NCI-H226 (cell line): ENCODE measurements around the gene PTOV1.
A peak's percentile ranks its signal among the peaks of the same experiment; 100 is the strongest.

ENCODE experiments used
- DNase-seq: peaks from one replicate; pipeline ENCODE4 v3.0.0-alpha.2; 2015

Gene PTOV1

DNA sequence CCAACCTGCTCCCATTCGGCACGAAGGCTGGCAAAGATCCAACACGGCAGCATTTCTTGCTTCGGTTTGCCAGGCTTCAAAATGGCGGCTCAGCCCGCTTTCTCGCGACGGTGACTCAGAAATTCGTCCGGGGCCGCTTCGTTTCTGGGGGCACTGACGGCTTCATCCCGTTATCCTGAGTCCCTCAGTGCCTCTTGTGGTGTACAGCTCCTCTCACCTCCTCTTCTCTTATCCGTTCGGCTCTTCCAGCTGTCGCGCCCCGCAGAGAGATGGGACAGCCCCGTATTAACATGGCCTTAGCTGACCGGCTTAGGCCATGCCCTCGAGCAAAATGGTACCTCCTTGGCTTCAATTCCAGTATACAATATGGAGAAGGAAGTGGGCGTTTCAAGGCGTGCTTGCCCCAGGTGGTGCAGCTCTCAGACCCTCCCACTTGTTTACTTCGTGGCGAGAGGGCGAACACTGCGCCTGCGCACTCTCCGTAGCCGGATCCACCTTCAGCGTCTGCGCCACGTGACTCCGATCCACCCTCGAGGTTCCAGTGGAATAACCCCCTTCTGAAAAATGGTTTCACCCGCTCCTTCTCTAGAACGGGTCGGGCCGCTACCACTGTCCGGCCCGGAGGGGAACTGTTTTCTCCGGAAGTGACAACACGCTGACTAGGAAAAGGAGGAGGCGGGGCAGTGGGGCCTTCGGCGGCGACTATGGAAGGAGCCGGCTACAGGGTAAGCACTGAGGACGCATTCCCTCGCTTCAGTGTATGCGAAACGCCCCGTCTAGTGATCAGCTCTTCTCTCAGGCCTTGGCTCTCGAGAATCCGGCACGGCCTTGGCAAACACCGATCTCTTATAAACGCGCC, 26.3 kb downstream of the PTOV1 start, which contains the start of the genes AKT1S1 and TBC1D17:
TSS of gene AKT1S1 (minus strand) at position 336 of the 859 bp plus-strand sequence. CDS start 4,060 bp downstream, outside the sequence.
TSS of gene TBC1D17 (plus strand) at position 683 of the 859 bp plus-strand sequence. CDS start at position 705, 22 bp downstream.
- DNase-seq, result peak; percentile 99

DNA sequence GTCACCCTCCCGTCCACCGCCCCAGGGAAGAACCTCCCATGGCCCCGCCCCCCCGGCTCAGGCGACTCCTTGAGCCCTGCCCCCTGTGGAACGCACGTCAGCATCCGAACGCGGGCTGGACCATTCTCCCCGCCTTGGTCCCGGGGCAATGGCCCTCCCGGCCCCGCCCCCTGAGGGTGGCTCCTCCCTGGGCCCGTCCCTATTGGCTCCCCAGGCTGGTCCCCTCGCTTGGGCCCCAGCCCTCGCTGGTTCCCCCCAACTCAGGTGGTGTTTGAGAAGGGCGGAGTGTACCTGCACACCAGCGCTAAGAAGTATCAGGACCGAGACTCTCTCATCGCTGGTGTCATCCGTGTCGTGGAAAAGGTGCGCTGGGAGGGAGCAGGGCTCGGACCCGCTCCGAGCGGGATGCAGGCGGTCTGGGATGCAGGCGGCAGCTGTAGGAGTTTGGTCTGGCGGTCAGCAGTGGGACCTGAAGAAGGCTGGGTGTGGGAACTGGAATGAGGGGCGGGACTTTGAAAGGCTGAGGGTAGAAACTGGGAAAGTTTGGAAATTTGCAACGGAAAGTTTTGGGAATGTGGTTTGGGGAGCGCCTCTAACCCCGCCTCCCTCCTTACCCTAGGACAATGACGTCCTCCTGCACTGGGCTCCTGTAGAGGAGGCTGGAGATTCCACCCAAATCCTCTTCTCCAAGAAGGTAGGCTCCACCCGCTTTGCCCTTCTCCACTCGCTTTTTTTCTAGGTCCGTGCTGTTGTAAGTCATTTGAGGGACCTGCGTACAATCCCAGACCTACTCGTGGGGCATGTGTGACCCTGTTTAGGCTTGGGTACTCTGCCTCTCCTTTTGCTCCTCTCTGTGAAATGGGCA, 27.2 kb downstream of the PTOV1 start:
- DNase-seq, result peak; percentile 92

DNA sequence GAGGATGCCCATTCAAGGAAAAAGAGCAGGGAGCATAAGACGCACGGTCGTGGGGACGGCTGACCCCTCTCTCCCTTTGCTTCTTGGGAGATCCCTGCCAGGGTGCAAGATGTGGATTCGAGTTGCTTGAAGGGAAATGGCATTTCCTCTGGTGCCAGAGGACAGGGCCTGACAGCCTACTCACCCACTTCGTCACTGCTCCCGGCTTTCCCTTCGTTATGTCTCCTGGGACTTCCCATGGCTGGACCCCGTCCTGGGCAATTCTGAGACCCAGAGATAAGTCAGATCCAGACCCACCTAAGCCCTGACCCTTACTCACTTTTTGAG, 27.7 kb downstream of the PTOV1 start:
- DNase-seq, result no peak

DNA sequence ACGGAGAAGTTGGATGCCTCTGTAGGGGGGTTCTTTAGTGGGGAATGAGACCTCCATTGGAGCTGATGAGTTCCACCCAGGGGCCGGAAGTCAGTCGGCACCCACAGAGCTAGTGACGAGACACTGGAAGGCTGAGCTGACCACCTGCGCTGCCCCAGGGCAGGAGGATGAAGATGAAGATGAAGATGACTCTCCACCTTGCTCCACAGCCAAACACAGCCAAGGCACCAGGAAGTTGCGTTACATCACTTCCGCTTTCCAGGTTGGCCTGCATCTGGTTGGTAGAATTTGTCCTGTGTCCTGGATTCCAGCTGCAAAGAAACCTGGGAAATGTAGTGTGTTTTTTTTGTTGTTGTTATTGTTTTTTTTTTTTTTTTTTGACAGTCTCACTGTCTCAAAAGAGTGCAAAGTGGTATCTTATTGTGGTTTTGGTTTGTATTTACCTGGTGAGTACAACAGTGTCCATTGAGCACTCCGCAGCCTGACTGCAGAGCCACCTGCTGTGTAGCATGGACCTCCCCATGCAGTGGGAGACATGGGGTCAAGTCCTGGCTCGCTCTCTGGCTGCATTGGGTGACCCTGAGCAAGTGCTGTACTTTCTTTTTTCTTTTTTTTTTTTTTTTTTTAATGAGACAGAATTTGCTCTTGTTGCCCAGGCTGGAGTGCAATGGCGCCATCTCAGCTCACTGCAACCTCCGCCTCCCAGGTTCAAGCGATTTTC, 28.4 kb downstream of the PTOV1 start:
- no peak for DNase-seq

DNA sequence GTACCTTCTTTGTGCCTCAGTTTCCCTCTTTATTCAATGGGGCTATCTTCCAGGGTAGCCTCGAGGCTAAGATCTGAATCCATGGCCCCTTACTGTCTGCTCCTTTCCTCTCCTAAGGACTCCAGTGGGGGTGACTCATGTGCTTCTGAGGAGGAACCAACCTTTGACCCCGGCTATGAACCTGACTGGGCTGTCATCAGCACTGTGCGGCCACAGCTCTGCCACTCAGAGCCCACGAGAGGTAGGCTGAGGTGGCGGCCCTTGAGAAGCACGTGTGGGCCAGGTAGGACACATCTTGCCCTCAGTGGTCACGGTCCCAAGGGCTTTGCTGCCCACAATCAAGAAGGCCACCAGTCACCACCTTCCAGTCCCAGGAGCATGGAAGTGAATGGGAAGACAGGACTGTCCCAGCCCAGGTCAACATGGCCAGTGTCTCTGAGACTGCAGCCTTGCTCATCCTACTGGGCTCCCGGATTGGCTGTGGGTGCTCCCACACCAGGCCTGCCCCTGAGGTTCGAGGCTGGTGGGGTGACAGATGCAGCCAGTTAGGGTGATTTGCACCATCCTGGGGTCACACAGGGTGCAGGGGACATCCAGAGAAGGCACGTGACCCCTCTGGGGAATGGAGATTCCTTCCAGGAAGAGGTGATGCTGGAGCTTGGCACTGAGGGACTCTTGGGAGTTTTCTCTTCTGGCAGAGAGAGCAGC, 29.4 kb downstream of the PTOV1 start:
- no peak for DNase-seq

DNA sequence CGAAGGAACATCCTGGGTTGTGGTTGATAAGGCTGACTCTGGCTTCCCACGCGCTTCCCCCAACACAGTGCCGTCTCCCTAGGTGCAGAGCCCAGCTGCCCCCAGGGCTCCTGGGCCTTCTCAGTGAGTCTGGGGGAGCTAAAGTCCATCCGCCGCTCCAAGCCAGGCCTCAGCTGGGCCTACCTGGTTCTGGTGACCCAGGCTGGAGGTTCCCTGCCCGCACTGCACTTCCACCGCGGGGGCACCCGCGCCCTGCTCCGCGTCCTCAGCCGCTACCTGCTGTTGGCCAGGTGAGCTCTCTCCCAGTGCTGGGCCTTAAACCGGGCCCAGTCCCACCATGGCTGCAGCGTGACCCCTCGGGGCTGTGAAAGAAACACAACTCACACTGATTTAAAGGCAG, 30.2 kb downstream of the PTOV1 start:
- no peak for DNase-seq

DNA sequence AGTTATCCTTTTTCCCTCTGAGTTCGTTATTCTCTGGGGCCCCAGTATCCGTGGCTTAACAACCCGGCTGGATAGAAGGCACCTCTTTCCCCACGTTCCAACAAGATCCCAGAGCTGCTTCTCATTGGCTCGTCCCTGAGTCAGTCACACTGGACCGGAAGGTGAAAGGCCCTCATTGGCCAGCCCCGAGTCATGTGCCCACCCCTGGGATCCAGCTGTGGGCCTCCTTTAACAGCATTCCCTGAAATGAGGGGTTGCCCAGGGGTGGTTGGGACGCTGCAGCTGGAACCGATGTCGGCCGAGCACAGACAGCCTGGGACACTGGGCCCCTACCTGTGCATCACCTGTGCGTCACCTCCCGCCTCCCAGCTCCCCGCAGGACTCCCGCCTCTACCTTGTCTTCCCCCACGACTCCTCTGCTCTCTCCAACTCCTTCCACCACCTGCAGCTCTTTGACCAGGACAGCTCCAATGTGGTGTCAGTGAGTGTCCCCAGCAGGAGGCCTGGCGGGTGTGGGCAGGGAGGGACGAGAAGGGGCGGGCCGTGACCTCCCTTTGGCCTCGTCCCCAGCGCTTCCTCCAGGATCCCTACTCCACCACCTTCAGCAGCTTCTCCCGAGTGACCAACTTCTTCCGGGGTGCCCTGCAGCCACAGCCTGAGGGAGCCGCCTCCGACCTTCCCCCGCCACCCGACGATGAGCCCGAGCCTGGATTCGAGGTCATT, 30.9 kb downstream of the PTOV1 start:
- no peak for DNase-seq

DNA sequence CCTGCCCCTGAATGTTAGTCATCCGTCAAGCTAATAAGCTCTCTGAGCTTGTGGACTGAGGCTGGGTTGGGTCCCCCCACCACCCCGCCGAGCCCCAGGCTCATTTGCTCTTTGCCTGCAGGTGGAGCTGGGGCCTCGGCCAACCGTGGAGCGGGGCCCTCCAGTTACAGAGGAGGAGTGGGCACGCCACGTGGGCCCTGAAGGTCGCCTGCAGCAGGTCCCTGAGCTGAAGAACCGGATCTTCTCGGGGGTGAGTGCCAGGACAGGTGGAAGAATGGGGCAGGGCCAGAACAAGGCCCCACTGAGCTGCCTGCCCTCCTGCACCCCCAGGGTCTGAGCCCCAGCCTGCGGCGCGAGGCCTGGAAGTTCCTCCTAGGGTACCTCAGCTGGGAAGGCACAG, 31.7 kb downstream of the PTOV1 start:
- no peak for DNase-seq

DNA sequence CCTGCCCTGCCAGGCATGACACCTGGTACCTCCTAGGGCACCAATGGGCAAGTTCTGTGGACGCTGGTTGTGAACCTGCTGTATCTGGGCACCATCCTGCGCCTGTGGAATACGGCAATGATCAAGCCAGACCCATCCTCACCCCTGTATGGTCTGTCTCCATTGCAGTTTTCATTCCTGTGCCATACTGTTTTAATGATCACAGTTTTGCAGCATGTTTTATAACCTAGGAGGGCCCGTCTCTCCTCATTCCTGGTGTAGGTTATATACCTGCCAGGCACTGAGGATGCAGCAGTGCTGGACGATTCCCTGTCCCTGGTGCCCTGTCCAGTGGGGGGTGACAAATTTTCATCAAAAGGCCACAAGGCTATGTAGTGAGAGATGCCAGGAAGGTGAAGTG, 32.1 kb downstream of the PTOV1 start:
- DNase-seq, result no peak

DNA sequence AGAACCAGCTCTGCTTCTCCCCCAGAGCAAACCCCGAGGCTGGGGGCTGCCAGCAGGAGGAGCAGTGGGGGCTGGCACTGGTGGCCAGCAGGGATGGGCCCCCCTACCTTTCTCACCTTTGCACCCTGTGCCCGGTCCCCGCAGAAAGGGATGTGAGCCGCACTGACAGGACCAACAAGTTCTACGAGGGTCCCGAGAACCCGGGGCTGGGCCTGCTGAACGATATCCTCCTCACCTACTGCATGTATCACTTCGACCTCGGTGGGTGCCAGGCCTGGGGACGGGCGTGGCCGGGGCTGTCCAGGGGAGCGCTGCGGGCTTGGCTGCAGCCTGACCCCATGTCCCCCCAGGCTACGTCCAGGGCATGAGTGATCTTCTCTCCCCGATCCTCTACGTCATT, 33.1 kb downstream of the PTOV1 start:
- no peak for DNase-seq

DNA sequence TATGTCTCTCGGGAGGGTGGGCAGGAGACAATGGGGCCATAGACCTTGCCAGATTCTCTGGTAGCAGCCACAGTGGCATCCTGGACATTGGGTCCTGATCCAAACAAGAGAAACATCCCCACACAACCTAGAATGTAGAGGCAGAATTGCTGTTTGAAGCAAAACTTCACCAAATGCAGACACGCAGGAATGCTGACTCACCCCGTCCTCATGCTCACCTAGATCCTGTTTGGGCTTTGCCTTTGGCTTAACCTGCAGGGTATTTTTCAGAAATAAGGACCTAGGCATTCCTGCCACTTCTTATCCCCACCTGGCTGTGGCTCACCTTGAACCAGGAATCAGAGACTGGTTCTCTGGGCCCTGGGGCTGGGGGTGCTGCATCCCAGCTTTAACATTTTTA, 33.8 kb downstream of the PTOV1 start:
- DNase-seq, result no peak

DNA sequence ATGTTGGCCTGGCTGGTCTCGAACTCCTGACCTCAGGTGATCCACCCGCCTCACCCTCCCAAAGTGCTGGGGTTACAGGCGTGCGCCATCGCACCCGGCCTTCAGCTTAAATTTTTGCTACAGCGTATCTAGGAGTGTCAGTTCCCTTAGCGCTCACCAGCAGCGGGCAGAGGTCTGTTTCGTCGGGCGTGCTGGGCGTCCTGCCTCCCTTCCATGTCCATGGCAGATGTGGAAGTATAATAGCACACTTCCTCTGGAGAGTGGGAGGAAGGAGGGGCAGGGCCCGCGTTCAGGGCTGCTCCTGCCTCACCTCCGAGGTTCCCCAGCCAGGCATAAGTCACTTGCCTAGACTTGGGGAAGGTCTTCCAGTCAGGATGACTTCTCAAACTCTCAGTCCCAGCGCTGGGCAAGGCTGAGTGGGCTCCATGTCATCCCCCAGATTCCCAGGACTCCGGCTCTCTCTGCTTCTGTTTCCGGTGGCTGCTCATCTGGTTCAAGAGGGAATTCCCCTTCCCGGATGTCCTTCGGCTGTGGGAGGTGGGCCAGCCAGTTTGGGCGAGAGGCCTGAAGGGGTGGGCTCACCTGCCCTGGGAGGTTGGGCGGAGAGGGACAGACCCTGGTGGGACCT, 36.2 kb downstream of the PTOV1 start:
- no peak for DNase-seq

DNA sequence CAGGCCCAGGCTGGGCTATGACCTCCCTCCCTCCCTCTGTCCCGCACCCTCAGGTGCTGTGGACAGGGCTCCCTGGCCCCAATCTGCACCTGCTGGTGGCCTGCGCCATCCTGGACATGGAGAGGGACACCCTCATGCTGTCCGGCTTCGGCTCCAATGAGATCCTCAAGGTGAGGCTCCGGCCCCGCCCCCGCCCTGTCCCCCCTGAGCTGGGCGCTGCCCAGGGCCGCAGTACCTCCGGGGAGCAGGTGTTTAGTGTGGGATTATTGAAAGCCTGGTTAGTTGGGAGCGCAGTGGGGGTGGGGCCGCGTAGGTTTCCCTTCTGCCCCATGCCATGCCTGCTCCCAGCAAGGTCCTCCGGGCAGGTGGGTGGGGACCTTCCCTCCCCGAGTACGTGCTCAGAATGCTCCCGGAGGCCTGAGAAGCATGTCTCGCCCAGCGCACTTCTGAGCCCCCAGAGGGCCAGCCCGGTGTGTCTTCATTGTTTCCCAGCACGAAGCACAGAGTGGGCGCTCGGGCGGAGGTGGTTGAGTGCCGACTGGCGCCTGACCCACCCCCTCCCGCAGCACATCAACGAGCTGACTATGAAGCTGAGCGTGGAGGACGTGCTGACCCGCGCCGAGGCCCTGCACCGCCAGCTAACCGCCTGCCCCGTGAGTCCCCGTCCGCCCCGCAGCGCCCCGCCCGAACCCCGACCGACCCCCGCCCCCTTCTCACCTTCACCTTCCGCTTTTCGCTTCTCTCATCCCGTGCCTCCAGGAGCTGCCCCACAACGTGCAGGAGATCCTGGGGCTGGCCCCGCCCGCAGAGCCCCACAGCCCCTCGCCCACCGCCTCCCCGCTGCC, 36.9 kb downstream of the PTOV1 start:
- DNase-seq, result no peak

DNA sequence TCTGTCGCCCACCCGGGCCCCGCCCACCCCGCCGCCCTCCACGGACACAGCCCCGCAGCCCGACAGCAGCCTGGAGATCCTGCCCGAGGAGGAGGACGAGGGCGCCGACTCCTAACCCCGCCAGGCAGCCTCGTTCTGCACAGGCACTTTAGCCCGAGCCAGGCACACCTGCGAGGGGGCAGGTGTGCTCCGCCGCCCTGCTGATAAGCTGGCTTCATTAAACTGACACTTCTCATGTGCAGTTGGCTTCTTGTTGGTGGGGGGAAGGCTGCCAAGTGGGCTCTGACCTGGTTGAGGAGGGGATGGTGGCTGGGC, 37.5 kb downstream of the PTOV1 start:
- no peak for DNase-seq

DNA sequence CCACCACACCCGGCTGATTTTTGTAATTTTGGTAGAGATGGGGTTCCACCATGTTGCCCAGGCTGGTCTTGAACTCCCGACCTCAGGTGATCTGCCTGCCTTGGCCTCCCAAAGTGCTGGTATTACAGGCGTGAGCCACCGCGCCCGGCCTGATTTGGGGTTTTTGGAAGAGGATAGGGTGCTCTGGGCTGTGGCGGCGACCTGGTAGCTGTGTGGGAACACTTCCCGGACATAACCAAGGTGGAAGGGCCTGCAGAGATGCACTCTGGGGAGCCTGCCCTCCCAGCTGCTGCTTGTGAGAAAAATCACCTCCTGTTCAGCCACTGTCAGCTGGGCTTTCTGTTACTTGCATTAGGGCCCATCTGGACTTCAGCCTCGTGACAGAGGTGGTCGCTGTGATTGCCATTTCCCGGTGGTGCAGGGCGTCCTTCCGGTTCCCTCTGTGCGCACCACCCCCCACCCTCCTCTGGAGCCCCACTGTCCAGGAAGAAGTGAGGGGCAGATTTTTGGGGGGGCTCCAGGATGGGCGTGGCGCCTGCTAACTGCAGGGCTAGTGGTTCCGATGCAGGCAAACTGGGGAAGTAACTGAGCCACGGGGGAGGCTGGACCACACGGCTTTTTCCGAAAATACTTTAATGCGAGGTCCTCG, 38.2 kb downstream of the PTOV1 start:
- DNase-seq, result no peak

DNA sequence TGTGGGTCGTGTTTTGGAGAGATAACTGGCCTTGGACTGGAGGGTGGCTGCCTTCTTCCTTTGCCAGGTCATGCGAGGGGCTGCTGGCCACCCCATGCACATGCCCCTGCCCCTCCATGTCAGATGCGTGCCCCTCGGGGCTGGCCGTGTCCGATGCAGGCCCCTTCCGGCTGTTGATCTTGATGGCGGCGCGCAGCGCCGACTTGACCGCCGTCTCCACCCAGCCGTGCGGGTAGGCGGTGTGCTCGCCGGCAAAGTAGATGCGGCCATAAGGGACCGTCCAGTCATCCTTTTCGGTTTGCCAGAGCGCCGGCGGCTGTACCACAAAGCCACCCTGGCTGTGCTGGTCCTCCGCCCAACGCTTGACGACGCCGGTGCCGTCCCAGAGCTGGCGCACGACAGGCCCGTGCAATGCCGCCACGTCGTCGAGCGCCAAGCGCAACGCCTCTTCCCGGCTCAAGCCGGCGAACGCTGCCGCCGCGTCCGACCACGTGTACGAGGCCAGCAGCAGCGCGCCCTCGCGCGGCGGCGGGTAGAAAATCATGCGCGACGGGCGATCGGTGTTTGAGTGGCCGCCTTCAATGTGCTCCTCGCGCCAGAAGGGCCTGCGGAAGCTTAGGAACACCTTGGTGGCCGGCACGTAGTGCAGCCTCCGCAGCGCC, 38.9 kb downstream of the PTOV1 start:
- no peak for DNase-seq

DNA sequence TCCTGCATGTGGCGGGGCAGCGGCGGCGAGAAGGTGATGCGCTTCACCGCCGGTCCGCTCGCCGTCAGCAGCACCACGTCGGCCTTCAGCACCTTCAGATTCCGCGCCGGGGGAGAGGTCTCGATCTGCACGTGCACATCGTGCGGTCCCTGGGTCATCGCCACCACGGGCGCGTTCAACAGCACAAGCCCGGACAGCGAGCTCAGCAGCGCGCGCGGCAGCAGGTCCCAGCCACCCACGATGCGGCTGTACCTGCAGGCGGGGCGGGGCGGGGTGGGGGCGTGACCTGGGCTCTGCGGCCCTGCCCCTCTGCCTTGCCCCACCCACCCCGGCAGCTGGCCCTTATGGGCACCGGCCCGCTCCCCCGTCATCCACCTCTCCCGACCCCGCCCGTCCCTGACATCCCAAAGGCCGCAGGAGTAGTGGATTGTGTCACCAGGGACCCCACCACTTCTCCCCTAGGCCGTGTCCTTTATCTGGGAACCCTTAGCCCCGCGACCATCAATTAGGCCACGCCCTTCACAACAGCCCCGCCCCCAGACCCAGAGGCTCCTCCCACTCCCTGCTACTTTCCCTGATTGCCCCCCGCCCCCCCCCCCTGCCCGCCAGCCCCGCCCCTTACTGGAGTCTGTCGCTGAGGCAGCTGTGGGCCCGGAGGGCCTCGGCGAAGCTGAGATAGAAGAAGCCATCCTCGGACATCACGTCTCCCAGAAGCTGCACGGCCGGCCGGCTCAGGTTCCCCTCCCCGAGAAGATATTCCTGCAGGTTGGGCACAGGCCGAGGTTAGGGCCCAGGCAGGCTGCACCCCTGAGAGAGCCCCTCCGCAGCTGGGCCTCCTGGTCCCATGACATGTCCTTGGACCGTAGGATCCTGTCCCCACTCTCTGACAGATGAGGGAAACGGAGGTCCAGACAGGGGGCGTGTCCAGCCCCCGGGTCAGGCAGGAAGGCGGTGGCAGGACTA, 39.7 kb downstream of the PTOV1 start:
- no peak for DNase-seq

DNA sequence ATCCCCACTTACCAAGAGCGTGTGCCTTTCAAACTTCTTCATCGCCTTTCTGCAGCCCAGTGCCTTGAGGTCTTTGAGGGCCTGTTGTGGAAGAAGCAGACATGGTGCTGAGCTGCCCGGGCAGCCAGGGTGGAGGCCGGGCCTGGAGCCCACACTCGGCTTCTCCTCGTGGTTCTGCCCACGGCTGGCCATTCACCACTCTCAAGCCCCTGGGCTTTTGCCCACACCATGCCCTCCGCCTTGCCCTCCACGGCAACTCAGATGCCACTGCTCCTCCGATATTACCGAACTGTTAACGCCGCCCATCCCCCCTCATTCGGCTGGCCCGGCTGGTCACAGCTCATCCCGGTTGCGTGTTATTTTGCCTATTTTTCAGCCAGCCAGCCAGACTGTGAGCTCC, 40.4 kb downstream of the PTOV1 start:
- DNase-seq, result no peak
